22Rv1 (cell line): ENCODE data around the gene SLC10A2.
"Not testable (repeated sequence)": the region's sequence is repeated elsewhere in the genome, so short reads cannot be mapped to it uniquely, and the experiment has no call there.

Experiments used
- H3K27ac ChIP-seq: fragments of 450-650 bp; 2 replicates; pipeline ENCODE4 v1.5.1; 2017
- CTCF ChIP-seq: fragments of 450-650 bp; IDR thresholded peaks from 2 replicates; pipeline ENCODE4 v1.5.1; 2017; ENCODE audit warnings: mild to moderate bottlenecking
- ZFX ChIP-seq: fragments of 450-650 bp; IDR thresholded peaks from 2 replicates; pipeline ENCODE4 v1.6.1; 2017; ENCODE audit warnings: antibody characterized with exemption, borderline replicate concordance

Gene SLC10A2

GRCh38 chr13:103099722-103100293 lies 33.6 kb upstream of the SLC10A2 start:
- TF ChIP-seq ZFX (no peak), CTCF (no peak)
- H3K27ac ChIP-seq = no peak overlapping the region

GRCh38 chr13:103098535-103098934 lies 32.3 kb upstream of the SLC10A2 start:
- no peak overlapping the region for H3K27ac ChIP-seq
- TF ChIP-seq ZFX (no peak), CTCF (no peak)

GRCh38 chr13:103097366-103097928 lies 31.2 kb upstream of the SLC10A2 start:
- no peak for TF ChIP-seq CTCF
- TF ChIP-seq ZFX = no peak

GRCh38 chr13:103093649-103094048 lies 27.4 kb upstream of the SLC10A2 start:
- H3K27ac ChIP-seq = not testable (repeated sequence)

More at GRCh38 chr13:103097366-103097928, 31.2 kb upstream of the SLC10A2 start:
- no peak overlapping the region for H3K27ac ChIP-seq

- no peak for TF ChIP-seq CTCF
- TF ChIP-seq ZFX = no peak
Measured at GRCh38 chr13:103087275-103087674, 21.1 kb upstream of the SLC10A2 start.

GRCh38 chr13:103081435-103081834 lies 15.2 kb upstream of the SLC10A2 start:
- H3K27ac ChIP-seq = no peak overlapping the region
- TF ChIP-seq ZFX (no peak), CTCF (no peak)

More at GRCh38 chr13:103087275-103087674, 21.1 kb upstream of the SLC10A2 start:
- H3K27ac ChIP-seq = no peak overlapping the region

GRCh38 chr13:103078158-103078557 lies 11.9 kb upstream of the SLC10A2 start:
- H3K27ac ChIP-seq = no peak overlapping the region
- no peak for TF ChIP-seq ZFX
- TF ChIP-seq CTCF = no peak

GRCh38 chr13:103068836-103069235 lies 2.6 kb upstream of the SLC10A2 start:
- no peak for TF ChIP-seq CTCF
- TF ChIP-seq ZFX = no peak
- H3K27ac ChIP-seq = no peak overlapping the region
